ENCODE data around the gene ZNF526.

Gene ZNF526

GRCh38 chr19:42219812-42220750 is at the start of gene ZNF526:
Gene ZNF526, plus strand, starts transcription at chr19:42220312. Its CDS starts 4,092 bp downstream, at chr19:42224404.
- peak; percentile 89 for DNase-seq (ENCODE audit: low read depth)

- DNase-seq (ENCODE audit: low read depth) = no peak
These were observed 49.4 kb upstream of the ZNF526 start for GRCh38 chr19:42170715-42171114.

- DNase-seq (ENCODE audit: low read depth) = no peak
These were observed 47.9 kb upstream of the ZNF526 start for GRCh38 chr19:42172261-42172660.

- no peak for DNase-seq (ENCODE audit: low read depth)
These were observed 46.4 kb upstream of the ZNF526 start for GRCh38 chr19:42173695-42174094.

- no peak for DNase-seq (ENCODE audit: low read depth)
These were observed 45.9 kb upstream of the ZNF526 start for GRCh38 chr19:42174188-42174587.

- DNase-seq (ENCODE audit: low read depth) = no peak
These were observed 45.0 kb upstream of the ZNF526 start for GRCh38 chr19:42174958-42175734.

- DNase-seq (ENCODE audit: low read depth) = no peak
These were observed 44.0 kb upstream of the ZNF526 start for GRCh38 chr19:42175952-42176648.

- DNase-seq (ENCODE audit: low read depth) = no peak
These were observed 43.5 kb upstream of the ZNF526 start for GRCh38 chr19:42176649-42176989.

GRCh38 chr19:42176990-42177685 is 43.0 kb upstream of the ZNF526 start:
- peak; percentile 48 for DNase-seq (ENCODE audit: low read depth)

GRCh38 chr19:42177686-42178019 is 42.5 kb upstream of the ZNF526 start:
- no peak for DNase-seq (ENCODE audit: low read depth)

- DNase-seq (ENCODE audit: low read depth) = no peak
These were observed 41.1 kb upstream of the ZNF526 start for GRCh38 chr19:42178791-42179674.

GRCh38 chr19:42184401-42184861 is 35.7 kb upstream of the ZNF526 start:
- peak; percentile 36 for DNase-seq (ENCODE audit: low read depth)

GRCh38 chr19:42185277-42185676 is 34.8 kb upstream of the ZNF526 start:
- DNase-seq (ENCODE audit: low read depth) = no peak

GRCh38 chr19:42188665-42189064 is 31.4 kb upstream of the ZNF526 start:
- no peak for DNase-seq (ENCODE audit: low read depth)

GRCh38 chr19:42189133-42189532 is 31.0 kb upstream of the ZNF526 start:
- DNase-seq (ENCODE audit: low read depth) = no peak

- DNase-seq (ENCODE audit: low read depth) = no peak
These were observed 28.8 kb upstream of the ZNF526 start for GRCh38 chr19:42191330-42191729.

- DNase-seq (ENCODE audit: low read depth) = no peak
These were observed 28.3 kb upstream of the ZNF526 start for GRCh38 chr19:42191855-42192254.

- no peak for DNase-seq (ENCODE audit: low read depth)
These were observed 26.8 kb upstream of the ZNF526 start for GRCh38 chr19:42193294-42193693.

GRCh38 chr19:42193706-42194105 is 26.4 kb upstream of the ZNF526 start:
- DNase-seq (ENCODE audit: low read depth) = no peak

- DNase-seq (ENCODE audit: low read depth) = no peak
These were observed 23.8 kb upstream of the ZNF526 start for GRCh38 chr19:42196011-42197001.
